HG03442 (cell line): ENCODE data around the gene PLN.

Source experiments
- ATAC-seq: cut with Tn5 transposase; IDR thresholded peaks from one replicate; pipeline ENCODE4 v1.9.1; 2021; ENCODE audit warnings: mild to moderate bottlenecking, moderate library complexity; ENCODE audit not compliant: unreplicated experiment

PLN gene

GRCh38 chr6:118577972-118578371, 29.9 kb downstream of the PLN start:
- ATAC-seq: no peak

- no peak for ATAC-seq
These were observed 30.5 kb downstream of the PLN start for GRCh38 chr6:118578617-118579016.

GRCh38 chr6:118579786-118580185, 31.7 kb downstream of the PLN start:
- no peak for ATAC-seq

GRCh38 chr6:118580585-118581419, 32.7 kb downstream of the PLN start:
- peak; percentile 71 for ATAC-seq

- ATAC-seq: no peak
These were observed 33.4 kb downstream of the PLN start for GRCh38 chr6:118581489-118581959.

- ATAC-seq: no peak
These were observed 36.8 kb downstream of the PLN start for GRCh38 chr6:118584911-118585310.

GRCh38 chr6:118586746-118587485, 38.8 kb downstream of the PLN start:
- ATAC-seq: no peak

GRCh38 chr6:118588626-118589025, 40.5 kb downstream of the PLN start:
- no peak for ATAC-seq

- no peak for ATAC-seq
These were observed 41.1 kb downstream of the PLN start for GRCh38 chr6:118589186-118589585.

- ATAC-seq: no peak
These were observed 41.7 kb downstream of the PLN start for GRCh38 chr6:118589649-118590365.

GRCh38 chr6:118591897-118592296, 43.8 kb downstream of the PLN start:
- ATAC-seq: no peak

GRCh38 chr6:118594877-118595276, 46.8 kb downstream of the PLN start:
- ATAC-seq: no peak

- no peak for ATAC-seq
These were observed 48.8 kb downstream of the PLN start for GRCh38 chr6:118596774-118597320.

GRCh38 chr6:118597636-118598035, 49.5 kb downstream of the PLN start:
- ATAC-seq: no peak

- no peak for ATAC-seq
These were observed 50.2 kb downstream of the PLN start for GRCh38 chr6:118598324-118598723.

GRCh38 chr6:118602300-118602699, 54.2 kb downstream of the PLN start:
- ATAC-seq: no peak

GRCh38 chr6:118603372-118603771, 55.3 kb downstream of the PLN start:
- ATAC-seq: no peak

GRCh38 chr6:118606268-118606667, 58.2 kb downstream of the PLN start:
- ATAC-seq: no peak

- no peak for ATAC-seq
These were observed 58.8 kb downstream of the PLN start for GRCh38 chr6:118606858-118607257.
